Gastrocnemius medialis (tissue), 4 donors: ENCODE measurements around the gene RAB3GAP1.

ENCODE experiments used
- CTCF ChIP-seq, 5 experiments: fragments of 450-650 bp in 3 of 5; fragments of 200-600 bp in 2 of 5; sonication (generic) in 2 of 5; IDR thresholded peaks in 4 of 5; conservative IDR thresholded peaks in 1 of 5; 1 replicate in 4 of 5; 2 replicates in 1 of 5; pipeline ENCODE4 v1.5.1; 2016 to 2019; ENCODE audit warnings: antibody characterized with exemption in 5 of 5, mild to moderate bottlenecking in 3 of 5, moderate library complexity in 3 of 5
- POLR2A ChIP-seq, 2 donors: fragments of 450-650 bp; IDR thresholded peaks; one replicate each; pipeline ENCODE4 v1.6.1; 2017; ENCODE audit warnings: antibody characterized with exemption in 2 of 2, mild to moderate bottlenecking in 2 of 2, moderate library complexity in 2 of 2

GRCh38 chr2:135157856-135158255, 105.8 kb downstream of the RAB3GAP1 start:
- TF ChIP-seq POLR2A (IDR thresholded peaks at IDR 0.05): no peak
- no peak for TF ChIP-seq CTCF (IDR thresholded peaks at IDR 0.05 in 4 of 5, conservative IDR thresholded peaks at IDR 0.05 in 1 of 5)
